CD4-positive, alpha-beta T cell (primary cell): ENCODE measurements around the gene CNPY3. TPM values are rescaled to one million over a fixed set of nuclear protein-coding genes. Genes with fewer than 3 reads are reported as not detected.

Source experiments
- ATAC-seq: fragments of 200-7000 bp; cut with Tn5 transposase; one replicate; pipeline ENCODE4 v1.10.0; 2022; ENCODE audit warnings: mild to moderate bottlenecking; ENCODE audit not compliant: poor library complexity
- CTCF ChIA-PET: fragments of 350-600 bp; sonication (Branson Sonifier 250); formaldehyde crosslinking; loops from one replicate; lab custom pipeline; 2021; ENCODE audit warnings: antibody characterized with exemption, inconsistent platforms; lab: Charles Lee
- POLR2A ChIA-PET: fragments of 350-600 bp; sonication (Branson Sonifier 250); formaldehyde crosslinking; loops from one replicate; lab custom pipeline; 2021; ENCODE audit warnings: antibody characterized with exemption, inconsistent platforms; lab: Charles Lee
- DNase-seq, 14 experiments: peaks; one replicate each; pipeline ENCODE4 v3.0.0-alpha.2; 2013 to 2020; ENCODE audit warnings: mixed read lengths in 2 of 14
- H3K27ac ChIP-seq, 2 donors: one replicate each; pipeline versions ENCODE4 v1.5.1 to v1.7.0; 2013; ENCODE audit warnings: low read length in 2 of 2, low read depth in 1 of 2, mild to moderate bottlenecking in 1 of 2
- H3K27me3 ChIP-seq, 2 experiments: 1 replicate in 1 of 2; 2 replicates in 1 of 2; pipeline versions ENCODE4 v1.6.1 to v1.7.0; 2013; ENCODE audit warnings: low read length in 2 of 2, control low read depth in 1 of 2, mild to moderate bottlenecking in 1 of 2, moderate library complexity in 1 of 2; ENCODE audit not compliant: insufficient read depth in 2 of 2, control insufficient read depth in 1 of 2
- H3K36me3 ChIP-seq: one replicate; pipeline ENCODE4 v1.6.1; 2013; ENCODE audit warnings: low read length, control low read depth; ENCODE audit not compliant: insufficient read depth
- H3K4me1 ChIP-seq: one replicate; pipeline ENCODE4 v1.6.1; 2013; ENCODE audit warnings: low read length, control low read depth; ENCODE audit not compliant: insufficient read depth
- H3K4me3 ChIP-seq: one replicate; pipeline ENCODE4 v1.5.1; 2013; ENCODE audit warnings: mild to moderate bottlenecking, low read length, moderate library complexity
- H3K9me3 ChIP-seq, 2 experiments: 1 replicate in 1 of 2; 2 replicates in 1 of 2; pipeline versions ENCODE4 v1.6.1 to v1.7.0; 2013; ENCODE audit warnings: low read length in 2 of 2, mild to moderate bottlenecking in 2 of 2, control low read depth in 1 of 2, moderate library complexity in 1 of 2; ENCODE audit not compliant: control insufficient read depth in 1 of 2, insufficient read depth in 1 of 2
- H3K27ac Mint-ChIP-seq: one replicate; pipeline ENCODE4 v1.8.0; 2020; ENCODE audit warnings: mixed read lengths
- H3K27me3 Mint-ChIP-seq: one replicate; pipeline ENCODE4 v1.8.0; 2021; ENCODE audit warnings: mixed read lengths
- H3K36me3 Mint-ChIP-seq: one replicate; pipeline ENCODE4 v1.8.0; 2021; ENCODE audit warnings: low read depth, mixed read lengths
- H3K4me1 Mint-ChIP-seq: one replicate; pipeline ENCODE4 v1.8.0; 2021; ENCODE audit warnings: low read depth, mixed read lengths
- H3K4me3 Mint-ChIP-seq: one replicate; pipeline ENCODE4 v1.8.0; 2020; ENCODE audit warnings: mild to moderate bottlenecking, mixed read lengths
- H3K9me3 Mint-ChIP-seq: one replicate; pipeline ENCODE4 v1.8.0; 2020; ENCODE audit warnings: mixed read lengths
- intact Hi-C, 2 experiments: fragments of 100-400 bp; cut with DNase I in 1 of 2; cut with micrococcal nuclease in 1 of 2; formaldehyde crosslinking; loops; one replicate each; pipeline versions ENCODE4 v1.15.1 to v1.9.0; 2023 to 2025; cut with DNase I, micrococcal nuclease
- total RNA-seq, 174 experiments: library from RNA in 2 of 174; stranded (reverse) in 2 of 174; gene quantifications; one replicate each; pipeline ENCODE4 v1.2.3 and lab custom pipeline; 2021 to 2026
- TF ChIP-seq, protein P1 (sequence below): fragments of 200-600 bp; IDR thresholded peaks from one replicate; pipeline ENCODE4 v1.8.0; 2022; ENCODE audit warnings: antibody characterized with exemption, mild to moderate bottlenecking

The CNPY3 gene
- total RNA-seq, 2 experiments from 2014 or later = 41.2 to 43.8 TPM

DNA sequence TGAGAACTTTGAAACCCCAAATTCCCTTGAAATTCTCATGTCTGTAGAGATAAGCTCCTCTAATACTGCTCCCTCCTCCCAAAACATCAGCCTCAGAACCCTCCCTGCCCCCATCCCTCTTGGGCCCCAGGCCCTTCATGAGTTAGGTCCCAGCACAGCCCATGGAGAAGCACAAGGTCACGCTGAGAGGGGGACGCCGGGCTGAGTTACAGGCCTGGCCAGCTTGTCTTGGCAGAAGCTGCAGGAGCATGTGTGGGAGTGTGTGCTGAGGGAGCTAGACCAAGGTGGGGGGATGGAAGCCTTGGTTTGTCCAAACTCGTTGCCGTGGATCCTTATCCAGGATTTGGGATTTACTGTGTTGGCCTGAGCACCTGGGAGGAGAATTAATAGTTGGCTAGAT lies 21.9 kb upstream of the CNPY3 start:
- TF ChIP-seq, protein P1, sequence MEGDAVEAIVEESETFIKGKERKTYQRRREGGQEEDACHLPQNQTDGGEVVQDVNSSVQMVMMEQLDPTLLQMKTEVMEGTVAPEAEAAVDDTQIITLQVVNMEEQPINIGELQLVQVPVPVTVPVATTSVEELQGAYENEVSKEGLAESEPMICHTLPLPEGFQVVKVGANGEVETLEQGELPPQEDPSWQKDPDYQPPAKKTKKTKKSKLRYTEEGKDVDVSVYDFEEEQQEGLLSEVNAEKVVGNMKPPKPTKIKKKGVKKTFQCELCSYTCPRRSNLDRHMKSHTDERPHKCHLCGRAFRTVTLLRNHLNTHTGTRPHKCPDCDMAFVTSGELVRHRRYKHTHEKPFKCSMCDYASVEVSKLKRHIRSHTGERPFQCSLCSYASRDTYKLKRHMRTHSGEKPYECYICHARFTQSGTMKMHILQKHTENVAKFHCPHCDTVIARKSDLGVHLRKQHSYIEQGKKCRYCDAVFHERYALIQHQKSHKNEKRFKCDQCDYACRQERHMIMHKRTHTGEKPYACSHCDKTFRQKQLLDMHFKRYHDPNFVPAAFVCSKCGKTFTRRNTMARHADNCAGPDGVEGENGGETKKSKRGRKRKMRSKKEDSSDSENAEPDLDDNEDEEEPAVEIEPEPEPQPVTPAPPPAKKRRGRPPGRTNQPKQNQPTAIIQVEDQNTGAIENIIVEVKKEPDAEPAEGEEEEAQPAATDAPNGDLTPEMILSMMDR = no peak

DNA sequence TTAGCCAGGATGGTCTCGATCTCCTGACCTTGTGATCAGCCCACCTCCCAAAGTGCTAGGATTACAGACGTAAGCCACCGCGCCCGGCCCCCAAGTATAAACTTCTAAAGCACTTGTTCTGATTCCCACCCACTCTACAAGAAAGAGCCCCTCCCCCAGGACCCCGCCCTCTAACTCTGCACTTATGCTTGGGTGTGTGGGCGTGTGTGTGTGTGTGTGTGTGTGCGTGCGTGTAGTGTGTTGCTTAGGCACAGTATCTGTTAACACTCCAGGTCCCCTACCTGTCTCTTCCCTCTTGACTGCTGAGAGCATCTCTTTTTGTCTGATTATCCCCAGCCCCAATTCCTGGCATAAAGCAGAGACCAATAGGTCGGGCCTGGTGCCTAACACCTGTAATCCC lies 19.4 kb upstream of the CNPY3 start:
- CTCF ChIA-PET = no interaction called here
- H3K27ac ChIP-seq = no peak overlapping the region
- no peaks in the 10 kb centered on the region for H3K9me3 Mint-ChIP-seq
- TF ChIP-seq, protein P1 = no peak
- peaks cover 8% of the 10 kb centered on the region for H3K4me1 ChIP-seq
- POLR2A ChIA-PET = interaction anchor here (2.1 kb wide), 1 partner anchor 20 kb away, joined by 12 read pairs; the partner anchor contains the start of gene CNPY3
- no peak for DNase-seq
- H3K4me1 Mint-ChIP-seq = peaks cover 4% of the 10 kb centered on the region
- no peak overlapping the region for H3K4me3 Mint-ChIP-seq
- ATAC-seq = no peak
- intact Hi-C loops = loop anchor here in 1 of 2 experiments (10.0 kb wide), 2 partner anchors 425 to 595 kb away; no protein-coding TSS in a partner anchor
- no peak overlapping the region for H3K27ac Mint-ChIP-seq
- no peaks in the 10 kb centered on the region for H3K36me3 Mint-ChIP-seq
- H3K4me3 ChIP-seq = no peak overlapping the region
- peaks cover 12% of the 10 kb centered on the region for H3K27me3 Mint-ChIP-seq
- H3K27me3 ChIP-seq = peaks cover 7 to 10% of the 10 kb centered on the region in 2 experiments
- no peaks in the 10 kb centered on the region for H3K36me3 ChIP-seq
- H3K9me3 ChIP-seq = no peaks in the 10 kb centered on the region

More for the DNA sequence above, 21.9 kb upstream of the CNPY3 start:
- Histone ChIP-seq H3K4me1 (peaks cover 8% of the 10 kb centered on the region), H3K27me3 (peaks cover 7 to 10% of the 10 kb centered on the region in 2 experiments), H3K4me3 (no peak overlapping the region), H3K9me3 (no peaks in the 10 kb centered on the region), H3K36me3 (no peaks in the 10 kb centered on the region), H3K27ac (no peak overlapping the region)
- Mint-ChIP-seq H3K36me3 (no peaks in the 10 kb centered on the region), H3K9me3 (no peaks in the 10 kb centered on the region), H3K27ac (no peak overlapping the region), H3K4me1 (peaks cover 4% of the 10 kb centered on the region), H3K4me3 (no peak overlapping the region), H3K27me3 (peaks cover 6% of the 10 kb centered on the region)
- CTCF ChIA-PET = no interaction called here
- no peak for DNase-seq
- ATAC-seq = no peak
- POLR2A ChIA-PET = no interaction called here
- intact Hi-C loops = loop anchor here in 1 of 2 experiments (10.0 kb wide), 2 partner anchors 427 to 597 kb away; no protein-coding TSS in a partner anchor

DNA sequence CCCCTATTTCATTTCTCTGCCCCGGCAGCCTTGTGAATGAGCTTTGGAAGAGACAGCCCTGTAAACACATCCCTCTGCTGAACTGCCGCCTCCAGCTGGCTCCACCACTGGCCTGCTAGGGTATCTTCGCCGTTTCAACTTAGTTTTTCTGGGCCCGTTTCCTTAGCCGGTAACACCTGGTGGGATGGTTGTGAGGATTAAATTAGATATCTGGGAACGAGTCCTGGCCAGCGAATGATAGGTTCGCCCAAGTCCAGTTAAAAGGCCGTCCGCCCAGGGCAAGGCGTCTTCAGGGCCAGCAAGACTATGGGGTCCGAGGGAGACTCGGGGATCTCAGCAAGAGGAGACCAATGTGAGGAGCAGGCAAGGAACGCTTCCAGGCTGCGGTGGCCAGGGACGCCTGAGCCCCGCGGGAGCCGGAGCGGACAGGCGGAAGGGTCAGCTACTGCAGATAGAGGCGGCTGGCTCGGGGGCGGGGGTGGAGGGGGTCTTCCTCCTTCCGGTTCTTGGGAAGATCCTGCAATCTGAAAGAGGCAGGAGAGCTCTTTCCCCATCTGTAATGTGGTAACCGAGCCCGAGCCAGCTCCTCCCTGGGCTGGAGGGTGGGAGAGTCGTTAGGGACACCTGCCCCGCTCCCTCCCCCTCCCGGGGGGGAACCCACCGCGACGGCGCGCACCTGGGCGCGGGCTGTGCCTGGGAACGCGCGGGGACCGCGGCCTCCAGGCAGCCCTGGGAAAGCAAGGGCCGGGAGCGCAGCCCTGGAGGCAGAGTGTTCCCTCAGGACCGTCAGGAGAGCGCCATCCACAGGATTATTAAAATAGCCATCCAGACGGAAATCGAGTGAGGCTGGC lies 17.9 kb upstream of the CNPY3 start:
- H3K4me1 Mint-ChIP-seq = peaks cover 4% of the 10 kb centered on the region
- Histone ChIP-seq H3K4me3 (no peak overlapping the region), H3K9me3 (no peaks in the 10 kb centered on the region), H3K27me3 (peaks cover 7 to 10% of the 10 kb centered on the region in 2 experiments), H3K27ac (no peak overlapping the region), H3K4me1 (peaks cover 8% of the 10 kb centered on the region), H3K36me3 (no peaks in the 10 kb centered on the region)
- H3K27ac Mint-ChIP-seq = no peak overlapping the region
- H3K36me3 Mint-ChIP-seq = no peaks in the 10 kb centered on the region
- intact Hi-C loops = no loop called here
- H3K4me3 Mint-ChIP-seq = peak overlapping the region; percentile 39
- DNase-seq (no peak), ATAC-seq (peak; percentile 41)
- TF ChIP-seq, protein P1 = no peak
- H3K27me3 Mint-ChIP-seq = peaks cover 17% of the 10 kb centered on the region
- POLR2A ChIA-PET = interaction anchor here (0.9 to 2.1 kb wide), 3 partner anchors 18 to 232 kb away, joined by 3 to 12 read pairs (median 3); partner anchors contain the start of gene CNPY3
- no peaks in the 10 kb centered on the region for H3K9me3 Mint-ChIP-seq
- CTCF ChIA-PET = no interaction called here
